Effector memory CD4-positive, alpha-beta T cell (primary cell): Measurements from ENCODE around the gene DDB1.

Experiments
- DNase-seq, 3 donors: peaks; one replicate each; pipeline ENCODE4 v3.0.0-alpha.2; 2020
- H3K27ac ChIP-seq: 2 replicates; pipeline ENCODE4 v1.7.0; 2013; ENCODE audit warnings: mild to moderate bottlenecking, low read length, moderate library complexity; ENCODE audit not compliant: insufficient read depth, poor library complexity, severe bottlenecking
- H3K27me3 ChIP-seq: replicated peaks from 2 replicates; pipeline ENCODE4 v1.7.0; 2013; ENCODE audit warnings: mild to moderate bottlenecking, low read length; ENCODE audit not compliant: insufficient read depth, control insufficient read depth, poor library complexity, severe bottlenecking
- H3K36me3 ChIP-seq: 2 replicates; pipeline ENCODE4 v1.7.0; 2013; ENCODE audit warnings: mild to moderate bottlenecking, low read length, moderate library complexity; ENCODE audit not compliant: control insufficient read depth, insufficient read depth
- H3K4me1 ChIP-seq: 2 replicates; pipeline ENCODE4 v1.7.0; 2013; ENCODE audit warnings: low read length, mild to moderate bottlenecking; ENCODE audit not compliant: control insufficient read depth, insufficient read depth, poor library complexity, severe bottlenecking
- H3K4me3 ChIP-seq: 2 replicates; pipeline ENCODE4 v1.7.0; 2013; ENCODE audit warnings: low read length, low read depth, mild to moderate bottlenecking; ENCODE audit not compliant: insufficient read depth, poor library complexity, severe bottlenecking
- H3K9me3 ChIP-seq: 2 replicates; pipeline ENCODE4 v1.7.0; 2013; ENCODE audit warnings: mild to moderate bottlenecking, low read length, moderate library complexity; ENCODE audit not compliant: control insufficient read depth

DDB1 gene

GRCh38 chr11:61368646-61369045, 35.7 kb upstream of the DDB1 start:
- Histone ChIP-seq H3K4me1 (no peaks in the 10 kb centered on the region), H3K27me3 (no peaks in the 10 kb centered on the region), H3K36me3 (peaks cover 56% of the 10 kb centered on the region), H3K9me3 (no peaks in the 10 kb centered on the region), H3K4me3 (no peak overlapping the region), H3K27ac (no peak overlapping the region)
- DNase-seq, result no peak

GRCh38 chr11:61367406-61367805, 34.5 kb upstream of the DDB1 start:
- peaks cover 4% of the 10 kb centered on the region for H3K4me1 ChIP-seq
- H3K4me3 ChIP-seq, result no peak overlapping the region
- H3K27ac ChIP-seq, result no peak overlapping the region
- DNase-seq, result no peak
- H3K9me3 ChIP-seq, result no peaks in the 10 kb centered on the region
- H3K27me3 ChIP-seq, result no peaks in the 10 kb centered on the region
- peaks cover 56% of the 10 kb centered on the region for H3K36me3 ChIP-seq

GRCh38 chr11:61364012-61364675, 31.2 kb upstream of the DDB1 start:
- DNase-seq, result no peak
- no peaks in the 10 kb centered on the region for H3K27me3 ChIP-seq
- H3K36me3 ChIP-seq, result peaks cover 44% of the 10 kb centered on the region
- no peaks in the 10 kb centered on the region for H3K9me3 ChIP-seq
- H3K27ac ChIP-seq, result no peak overlapping the region
- no peak overlapping the region for H3K4me3 ChIP-seq
- peaks cover 11% of the 10 kb centered on the region for H3K4me1 ChIP-seq

- Histone ChIP-seq H3K27ac (peak overlapping the region; percentile 98), H3K27me3 (no peaks in the 10 kb centered on the region), H3K9me3 (no peaks in the 10 kb centered on the region), H3K4me1 (peaks cover 11% of the 10 kb centered on the region), H3K4me3 (peak overlapping the region; percentile 94), H3K36me3 (peaks cover 30% of the 10 kb centered on the region)
- no peak for DNase-seq
Measured at GRCh38 chr11:61362542-61362875, 29.6 kb upstream of the DDB1 start.

GRCh38 chr11:61361741-61362541, 29.0 kb upstream of the DDB1 start, which contains the start of the genes CYB561A3 and TMEM138:
TSS of gene CYB561A3 (minus strand) at chr11:61361882. CDS start at chr11:61356713, 5,169 bp downstream.
TSS of gene TMEM138 (plus strand) at chr11:61362374. CDS start at chr11:61364391, 2,017 bp downstream.
- Histone ChIP-seq H3K27me3 (no peaks in the 10 kb centered on the region), H3K36me3 (peaks cover 24% of the 10 kb centered on the region), H3K4me3 (peak within 1 kb of the TSS; percentile 94), H3K4me1 (peaks cover 11% of the 10 kb centered on the region), H3K27ac (peak within 1 kb of the TSS; percentile 98), H3K9me3 (no peaks in the 10 kb centered on the region)
- peak; percentile 76 to 81 (median 78) for DNase-seq

- H3K9me3 ChIP-seq, result no peaks in the 10 kb centered on the region
- peak overlapping the region; percentile 94 for H3K4me3 ChIP-seq
- peaks cover 11% of the 10 kb centered on the region for H3K4me1 ChIP-seq
- no peaks in the 10 kb centered on the region for H3K27me3 ChIP-seq
- H3K36me3 ChIP-seq, result peaks cover 18% of the 10 kb centered on the region
- DNase-seq, result no peak
- H3K27ac ChIP-seq, result peak overlapping the region; percentile 98
Measured at GRCh38 chr11:61361237-61361740, 28.4 kb upstream of the DDB1 start.

GRCh38 chr11:61359516-61359915, 26.6 kb upstream of the DDB1 start:
- peaks cover 4% of the 10 kb centered on the region for H3K36me3 ChIP-seq
- H3K27me3 ChIP-seq, result no peaks in the 10 kb centered on the region
- H3K9me3 ChIP-seq, result no peaks in the 10 kb centered on the region
- peaks cover 11% of the 10 kb centered on the region for H3K4me1 ChIP-seq
- H3K27ac ChIP-seq, result no peak overlapping the region
- no peak overlapping the region for H3K4me3 ChIP-seq
- no peak for DNase-seq

GRCh38 chr11:61358566-61358965, 25.7 kb upstream of the DDB1 start:
- H3K4me3 ChIP-seq, result no peak overlapping the region
- no peaks in the 10 kb centered on the region for H3K27me3 ChIP-seq
- peaks cover 5% of the 10 kb centered on the region for H3K36me3 ChIP-seq
- no peak overlapping the region for H3K27ac ChIP-seq
- DNase-seq, result no peak
- no peaks in the 10 kb centered on the region for H3K9me3 ChIP-seq
- H3K4me1 ChIP-seq, result peaks cover 11% of the 10 kb centered on the region

- Histone ChIP-seq H3K4me3 (no peak overlapping the region), H3K36me3 (peaks cover 12% of the 10 kb centered on the region), H3K9me3 (no peaks in the 10 kb centered on the region), H3K27ac (no peak overlapping the region), H3K27me3 (no peaks in the 10 kb centered on the region), H3K4me1 (peaks cover 11% of the 10 kb centered on the region)
- DNase-seq, result no peak
Measured at GRCh38 chr11:61357894-61358239, 25.0 kb upstream of the DDB1 start.
